ENCODE data around the gene MAP3K13.
"Not testable (repeated sequence)": the region's sequence is repeated elsewhere in the genome, so short reads cannot be mapped to it uniquely, and the experiment has no call there.

DNA sequence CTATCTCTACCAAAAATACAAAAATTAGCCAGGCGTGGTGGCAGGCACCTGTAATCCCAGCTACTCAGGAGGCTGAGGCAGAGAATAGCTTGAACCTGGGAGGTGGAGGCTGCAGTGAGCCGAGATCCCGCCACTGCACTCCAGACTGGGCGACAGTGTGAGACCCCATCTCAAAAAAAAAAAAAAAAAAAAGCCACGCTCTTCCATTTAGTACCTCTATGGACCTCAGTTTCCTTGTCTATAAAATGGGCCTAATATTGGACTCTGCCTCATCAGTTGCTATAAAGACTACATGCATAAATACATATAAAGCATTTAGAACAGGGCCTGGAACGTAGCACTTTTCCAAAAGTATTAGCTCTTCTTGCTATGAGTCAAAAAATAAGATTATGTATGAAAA is 112.0 kb downstream of the MAP3K13 start:
- TF ChIP-seq, protein P1, sequence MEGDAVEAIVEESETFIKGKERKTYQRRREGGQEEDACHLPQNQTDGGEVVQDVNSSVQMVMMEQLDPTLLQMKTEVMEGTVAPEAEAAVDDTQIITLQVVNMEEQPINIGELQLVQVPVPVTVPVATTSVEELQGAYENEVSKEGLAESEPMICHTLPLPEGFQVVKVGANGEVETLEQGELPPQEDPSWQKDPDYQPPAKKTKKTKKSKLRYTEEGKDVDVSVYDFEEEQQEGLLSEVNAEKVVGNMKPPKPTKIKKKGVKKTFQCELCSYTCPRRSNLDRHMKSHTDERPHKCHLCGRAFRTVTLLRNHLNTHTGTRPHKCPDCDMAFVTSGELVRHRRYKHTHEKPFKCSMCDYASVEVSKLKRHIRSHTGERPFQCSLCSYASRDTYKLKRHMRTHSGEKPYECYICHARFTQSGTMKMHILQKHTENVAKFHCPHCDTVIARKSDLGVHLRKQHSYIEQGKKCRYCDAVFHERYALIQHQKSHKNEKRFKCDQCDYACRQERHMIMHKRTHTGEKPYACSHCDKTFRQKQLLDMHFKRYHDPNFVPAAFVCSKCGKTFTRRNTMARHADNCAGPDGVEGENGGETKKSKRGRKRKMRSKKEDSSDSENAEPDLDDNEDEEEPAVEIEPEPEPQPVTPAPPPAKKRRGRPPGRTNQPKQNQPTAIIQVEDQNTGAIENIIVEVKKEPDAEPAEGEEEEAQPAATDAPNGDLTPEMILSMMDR (IDR thresholded peaks at IDR 0.05; ENCODE audit: insufficient read depth, low read depth, low read length): not testable (repeated sequence)
- not testable (repeated sequence) for TF ChIP-seq EZH2 (IDR thresholded peaks at IDR 0.05; ENCODE audit: insufficient read depth, low read length)

Data from astrocyte (in vitro differentiated cells and primary cell).